ENCODE data around the gene ZNF568.

The ZNF568 gene

GRCh38 chr19:36915992-36916830 is at the start of gene ZNF568, which contains the start of gene ZNF829:
TSS of gene ZNF568 (plus strand) at chr19:36916332. CDS start at chr19:36922771, 6,439 bp downstream.
TSS of gene ZNF829 (minus strand) at chr19:36916291. CDS start at chr19:36915167, 1,124 bp downstream.
- no peak for FAIRE-seq

GRCh38 chr19:36876993-36877938 is 38.9 kb upstream of the ZNF568 start:
- FAIRE-seq = no peak

GRCh38 chr19:36891768-36892357 is 24.3 kb upstream of the ZNF568 start:
- FAIRE-seq = no peak

GRCh38 chr19:36894849-36895383 is 21.2 kb upstream of the ZNF568 start:
- FAIRE-seq = no peak

GRCh38 chr19:36898422-36898821 is 17.7 kb upstream of the ZNF568 start:
- no peak for FAIRE-seq

GRCh38 chr19:36916991-36917390 is 859 bp downstream of the ZNF568 start:
- FAIRE-seq = no peak

- no peak for FAIRE-seq
Measured at GRCh38 chr19:36918090-36918489, 2.0 kb downstream of the ZNF568 start.

- no peak for FAIRE-seq
Measured at GRCh38 chr19:36931684-36932083, 15.6 kb downstream of the ZNF568 start.

- FAIRE-seq = no peak
Measured at GRCh38 chr19:36939153-36939552, 23.0 kb downstream of the ZNF568 start.

GRCh38 chr19:36950335-36951119 is 34.4 kb downstream of the ZNF568 start:
- FAIRE-seq = no peak

- no peak for FAIRE-seq
Measured at GRCh38 chr19:36962346-36962745, 46.2 kb downstream of the ZNF568 start.

GRCh38 chr19:36963280-36963679 is 47.1 kb downstream of the ZNF568 start:
- FAIRE-seq = no peak

GRCh38 chr19:36972571-36972970 is 56.4 kb downstream of the ZNF568 start:
- FAIRE-seq = no peak

- FAIRE-seq = no peak
Measured at GRCh38 chr19:36973021-36973843, 57.1 kb downstream of the ZNF568 start.

GRCh38 chr19:36973844-36974195 is 57.7 kb downstream of the ZNF568 start:
- FAIRE-seq = no peak

GRCh38 chr19:36986131-36986530 is 70.0 kb downstream of the ZNF568 start:
- no peak for FAIRE-seq

GRCh38 chr19:36986601-36987000 is 70.5 kb downstream of the ZNF568 start:
- no peak for FAIRE-seq

GRCh38 chr19:36987091-36987490 is 71.0 kb downstream of the ZNF568 start:
- no peak for FAIRE-seq

- FAIRE-seq = no peak
Measured at GRCh38 chr19:36997152-36997842, 81.2 kb downstream of the ZNF568 start.

GRCh38 chr19:36997843-36998235 is 81.7 kb downstream of the ZNF568 start:
- FAIRE-seq = no peak

Data from endometrium (tissue), 2 donors.